LoVo (cell line): ENCODE data around the gene MORF4L1.
A peak's percentile ranks its signal among the peaks of the same experiment; 100 is the strongest.
"Not testable (repeated sequence)": the region's sequence is repeated elsewhere in the genome, so short reads cannot be mapped to it uniquely, and the experiment has no call there.

ENCODE experiments used
- DNase-seq: peaks from one replicate; pipeline ENCODE4 v3.0.0-alpha.2; 2016; ENCODE audit warnings: low spot score

The MORF4L1 gene, protein sequence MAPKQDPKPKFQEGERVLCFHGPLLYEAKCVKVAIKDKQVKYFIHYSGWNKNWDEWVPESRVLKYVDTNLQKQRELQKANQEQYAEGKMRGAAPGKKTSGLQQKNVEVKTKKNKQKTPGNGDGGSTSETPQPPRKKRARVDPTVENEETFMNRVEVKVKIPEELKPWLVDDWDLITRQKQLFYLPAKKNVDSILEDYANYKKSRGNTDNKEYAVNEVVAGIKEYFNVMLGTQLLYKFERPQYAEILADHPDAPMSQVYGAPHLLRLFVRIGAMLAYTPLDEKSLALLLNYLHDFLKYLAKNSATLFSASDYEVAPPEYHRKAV

GRCh38 chr15:78872155-78872971 is at the start of gene MORF4L1:
Gene MORF4L1 (plus strand): TSS chr15:78872890. CDS start chr15:78873018, 128 bp downstream.
- peak; percentile 96 for DNase-seq

DNA sequence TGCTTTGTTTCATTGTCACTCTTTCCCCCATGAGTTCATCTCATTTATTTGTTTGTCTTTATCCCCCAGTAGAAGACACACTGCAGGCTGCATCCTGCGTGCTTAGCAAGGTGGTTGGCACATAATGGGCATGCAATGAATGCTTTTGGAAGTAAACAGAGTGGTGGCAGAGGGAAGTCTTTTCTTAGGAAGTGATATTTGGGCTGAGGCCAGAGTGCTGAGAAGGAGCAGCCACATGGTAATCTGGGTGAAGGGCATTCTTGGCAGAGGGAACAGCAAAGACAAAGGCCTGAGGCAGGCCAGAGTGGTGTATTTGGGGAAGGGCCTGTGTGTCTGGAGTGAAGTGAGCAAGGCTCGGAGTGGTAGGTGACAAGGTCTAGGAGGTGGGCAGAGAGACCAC is 43.8 kb upstream of the MORF4L1 start:
- no peak for DNase-seq

- no peak for DNase-seq
These were observed 42.0 kb upstream of the MORF4L1 start for GRCh38 chr15:78830514-78831228.

- no peak for DNase-seq
These were observed 41.2 kb upstream of the MORF4L1 start for GRCh38 chr15:78831229-78832207.

- DNase-seq = no peak
These were observed 36.4 kb upstream of the MORF4L1 start for GRCh38 chr15:78836333-78836732.

GRCh38 chr15:78837131-78837530 is 35.6 kb upstream of the MORF4L1 start:
- no peak for DNase-seq

GRCh38 chr15:78837543-78837942 is 35.1 kb upstream of the MORF4L1 start:
- no peak for DNase-seq

DNA sequence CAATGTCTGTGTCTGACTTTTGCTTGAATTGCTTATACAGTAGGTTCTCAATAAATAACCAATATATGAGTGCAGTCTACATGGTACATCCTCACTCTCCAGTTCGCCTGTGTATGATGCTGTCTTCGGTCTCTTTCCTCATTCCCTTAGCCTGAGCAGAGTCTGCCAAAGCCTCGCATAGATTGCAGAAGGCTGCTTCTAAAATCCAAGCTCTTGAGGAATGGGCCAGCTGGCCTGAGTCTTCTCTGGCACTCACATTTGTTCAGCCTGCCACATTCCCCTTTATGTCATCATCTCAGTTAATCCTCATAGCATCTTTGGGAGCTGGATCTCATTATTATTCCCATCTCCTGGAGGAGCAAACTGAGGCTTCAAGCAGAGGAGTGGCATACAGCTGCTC is 34.2 kb upstream of the MORF4L1 start:
- DNase-seq = no peak

DNA sequence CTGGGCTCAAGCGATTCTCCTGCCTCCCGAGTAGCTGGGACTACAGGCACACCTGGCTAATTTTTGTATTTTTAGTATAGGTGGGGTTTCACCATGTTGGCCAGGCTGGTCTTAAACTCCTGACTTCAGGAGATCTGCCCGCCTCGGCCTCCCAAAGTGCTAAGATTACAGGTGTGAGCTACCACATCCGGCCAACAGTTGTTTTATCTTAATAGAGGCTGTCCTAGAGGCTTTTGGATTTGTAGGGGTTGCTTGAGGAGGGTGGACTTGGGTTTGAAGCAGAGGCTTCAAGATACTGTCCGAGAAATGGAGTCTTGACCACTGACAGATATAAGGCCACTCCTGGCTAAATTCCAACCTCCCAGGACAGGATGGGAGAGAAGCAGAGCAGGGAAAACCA is 33.5 kb upstream of the MORF4L1 start:
- DNase-seq = not testable (repeated sequence)

DNA sequence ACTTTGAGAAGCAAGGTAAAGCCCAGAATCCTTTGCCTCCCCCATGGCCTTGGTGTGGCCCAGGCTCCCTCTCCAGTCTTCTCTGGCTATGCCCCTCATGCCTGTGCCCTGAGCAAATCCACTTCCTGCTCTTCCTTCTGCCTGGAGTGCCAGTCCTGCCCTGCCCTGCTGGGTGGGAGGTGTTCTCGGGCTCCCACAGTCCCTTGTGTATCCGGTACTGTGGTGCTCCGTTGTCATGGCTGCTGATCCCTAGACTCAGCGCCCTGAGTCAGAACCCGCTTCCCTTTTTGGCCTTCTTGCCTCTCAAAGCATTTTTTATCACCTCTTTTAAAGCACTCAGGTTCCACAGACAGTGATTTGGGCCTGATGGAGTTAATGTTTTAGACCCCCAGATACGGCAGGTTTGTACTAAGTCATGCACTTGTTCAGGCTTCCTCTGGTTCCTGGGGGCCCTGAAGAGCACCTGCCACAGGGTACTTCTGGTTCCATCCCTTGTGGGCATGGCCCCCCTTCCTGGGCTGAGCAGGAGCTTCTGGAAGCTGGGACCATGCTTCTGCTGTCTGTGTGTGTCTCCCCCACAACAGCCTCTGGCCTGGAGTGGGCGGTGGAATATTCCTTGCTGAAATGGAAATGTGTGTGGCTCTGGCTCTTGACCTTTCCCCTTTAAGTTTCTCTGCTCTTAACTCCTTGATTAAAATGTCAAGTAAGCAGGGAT is 31.9 kb upstream of the MORF4L1 start:
- no peak for DNase-seq

- no peak for DNase-seq
These were observed 31.3 kb upstream of the MORF4L1 start for GRCh38 chr15:78841376-78841706.

- no peak for DNase-seq
These were observed 30.8 kb upstream of the MORF4L1 start for GRCh38 chr15:78841891-78842290.

- DNase-seq = no peak
These were observed 30.2 kb upstream of the MORF4L1 start for GRCh38 chr15:78842519-78842918.

DNA sequence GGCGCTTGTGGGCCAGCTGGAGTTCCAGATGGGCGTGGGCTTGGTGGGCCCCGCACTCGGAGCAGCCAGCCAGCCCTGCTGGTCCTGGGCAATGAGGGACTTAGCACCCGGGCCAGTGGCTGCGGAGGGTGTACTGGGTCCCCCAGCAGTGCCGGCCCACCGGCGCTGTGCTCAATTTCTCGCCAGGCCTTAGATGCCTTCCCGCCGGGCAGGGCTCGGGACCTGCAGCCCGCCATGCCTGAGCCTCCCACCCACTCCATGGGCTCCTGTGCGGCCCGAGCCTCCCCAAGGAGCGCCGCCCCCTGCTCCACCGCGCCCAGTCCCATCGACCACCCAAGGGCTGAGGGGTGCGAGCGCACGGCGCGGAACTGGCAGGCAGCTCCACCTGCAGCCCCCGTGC is 25.8 kb upstream of the MORF4L1 start:
- DNase-seq = not testable (repeated sequence)

- DNase-seq = not testable (repeated sequence)
These were observed 25.2 kb upstream of the MORF4L1 start for GRCh38 chr15:78847387-78847906.

DNA sequence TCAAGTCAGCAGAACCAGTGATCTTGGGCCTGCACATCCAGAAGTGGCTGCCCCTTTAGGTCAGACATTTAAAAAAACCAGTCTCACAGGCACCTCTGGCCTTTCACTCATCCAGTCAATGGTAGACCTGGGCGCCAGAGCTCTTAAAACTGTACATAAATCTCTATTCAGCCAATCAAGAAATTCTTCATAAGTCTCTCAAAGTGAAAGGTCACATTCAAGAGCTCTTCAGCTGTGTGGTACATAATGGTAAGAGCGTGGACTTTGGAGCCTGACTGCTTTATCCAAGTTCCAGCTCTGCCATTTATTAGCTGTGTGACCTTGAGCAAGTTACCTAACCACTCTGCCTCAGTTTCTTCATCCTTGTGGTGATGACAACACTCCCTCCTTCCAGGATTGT is 22.3 kb upstream of the MORF4L1 start:
- no peak for DNase-seq

DNA sequence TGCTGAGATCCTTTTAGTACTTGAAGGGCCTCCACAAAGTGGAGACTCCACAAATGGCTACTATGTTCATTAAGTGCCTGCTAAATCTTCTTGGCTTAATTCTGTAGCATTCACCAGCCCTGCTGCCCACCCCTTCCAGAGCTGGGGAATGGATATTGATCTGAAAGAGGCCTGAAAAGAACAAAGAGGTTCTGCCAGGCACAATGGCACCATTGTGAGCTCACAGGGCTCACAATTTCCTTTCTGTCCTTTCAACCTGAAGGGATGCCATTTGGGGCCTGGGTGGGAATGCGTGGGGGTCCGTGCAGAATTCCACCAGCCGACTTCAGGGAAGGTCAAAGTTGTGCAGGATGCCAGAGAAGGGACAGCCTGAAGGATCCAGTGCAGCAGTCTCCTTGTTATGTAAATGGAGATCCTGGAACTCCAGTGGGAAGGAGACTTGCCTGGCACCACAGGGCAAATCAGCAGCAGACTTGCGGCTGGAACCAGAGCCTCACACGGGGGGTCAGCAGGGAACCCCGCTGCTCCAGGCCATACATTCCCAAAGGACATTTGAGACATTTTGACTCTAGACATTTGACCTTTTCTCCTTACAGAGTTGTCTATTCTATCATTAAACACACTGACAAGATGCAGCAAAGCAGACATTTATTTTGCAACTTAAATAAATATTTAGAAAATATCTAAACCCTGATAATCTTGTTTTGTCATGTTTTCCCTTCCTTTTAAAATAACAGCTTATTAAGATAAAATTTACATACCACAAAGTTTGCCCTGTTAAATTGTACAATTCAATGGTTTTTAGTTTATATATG is 21.5 kb upstream of the MORF4L1 start:
- no peak for DNase-seq

- DNase-seq = no peak
These were observed 19.2 kb upstream of the MORF4L1 start for GRCh38 chr15:78853500-78853899.

DNA sequence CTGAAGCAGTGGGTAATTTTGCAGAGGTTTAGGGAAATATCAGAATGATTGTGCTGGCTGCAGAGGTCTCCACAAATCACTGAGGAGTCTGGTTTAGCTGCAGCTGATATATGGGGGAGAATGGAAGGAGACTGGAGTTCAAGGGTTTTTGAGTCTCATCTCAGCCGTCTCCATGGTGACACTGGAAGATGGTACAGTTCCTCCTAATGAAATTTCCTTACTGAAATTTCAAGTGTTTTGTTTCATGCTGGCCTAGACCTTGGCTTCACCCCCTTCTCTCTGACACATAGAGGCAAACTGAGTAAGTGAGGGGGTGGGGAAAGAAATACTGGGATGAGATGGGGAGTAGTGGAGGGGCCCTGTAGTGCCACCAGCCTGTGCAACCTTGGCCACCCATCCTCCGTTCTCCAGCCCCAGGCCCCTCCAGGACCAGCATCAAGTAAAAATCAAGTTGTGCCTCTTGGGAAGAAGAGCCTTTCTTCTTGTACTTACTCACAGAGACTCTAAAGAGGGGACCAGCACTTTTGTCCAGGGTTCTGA is 17.8 kb upstream of the MORF4L1 start:
- DNase-seq = no peak

GRCh38 chr15:78855746-78856145 is 16.9 kb upstream of the MORF4L1 start:
- no peak for DNase-seq
